B cell (primary cell): ENCODE results near the gene RBP7. TPM values are rescaled to one million over a fixed set of nuclear protein-coding genes. Genes with fewer than 3 reads are reported as not detected.

Source experiments
- ATAC-seq: fragments of 200-7000 bp; cut with Tn5 transposase; one replicate; pipeline ENCODE4 v1.10.0; 2021; ENCODE audit warnings: low read depth, mild to moderate bottlenecking, moderate number of reproducible peaks, moderate library complexity
- CTCF ChIA-PET: fragments of 350-600 bp; sonication (Branson Sonifier 250); formaldehyde crosslinking; loops from one replicate; lab custom pipeline; 2021; ENCODE audit warnings: antibody characterized with exemption, inconsistent platforms; lab: Charles Lee
- POLR2A ChIA-PET: fragments of 350-600 bp; sonication (Branson Sonifier 250); formaldehyde crosslinking; loops from one replicate; lab custom pipeline; 2021; ENCODE audit warnings: antibody characterized with exemption; lab: Charles Lee
- DNase-seq: peaks from one replicate; pipeline ENCODE4 v3.0.0; 2013
- H2AFZ ChIP-seq: 2 replicates; pipeline ENCODE4 v1.6.1; 2012; ENCODE audit warnings: mild to moderate bottlenecking, low read depth, low read length; ENCODE audit not compliant: insufficient read depth, poor library complexity, severe bottlenecking
- H3K27ac ChIP-seq, 2 donors: 1 replicate in 1 of 2; 2 replicates in 1 of 2; pipeline ENCODE4 v1.5.1; 2012 to 2013; ENCODE audit warnings: low read length in 2 of 2, mild to moderate bottlenecking in 2 of 2, moderate library complexity in 1 of 2
- H3K27me3 ChIP-seq, 4 experiments: fragments of 200-600 bp in 1 of 4; sonication (generic) in 1 of 4; replicated peaks in 1 of 4; 1 replicate in 2 of 4; 2 replicates in 2 of 4; pipeline versions ENCODE4 v1.6.1 to v1.7.0; 2013 to 2016; ENCODE audit warnings: low read length in 3 of 4, mild to moderate bottlenecking in 2 of 4, mixed read lengths in 1 of 4, moderate library complexity in 1 of 4; ENCODE audit not compliant: insufficient read depth in 4 of 4, control insufficient read depth in 3 of 4; ENCODE audit errors: control extremely low read depth in 1 of 4
- H3K36me3 ChIP-seq, 2 experiments: replicated peaks in 1 of 2; 1 replicate in 1 of 2; 2 replicates in 1 of 2; pipeline versions ENCODE4 v1.6.1 to v1.7.1; 2013; ENCODE audit warnings: low read length in 1 of 2; ENCODE audit not compliant: insufficient read depth in 2 of 2, control insufficient read depth in 1 of 2; ENCODE audit errors: control extremely low read depth in 1 of 2, extremely low read depth in 1 of 2
- H3K4me1 ChIP-seq, 2 donors: fragments of 200-600 bp in 1 of 2; sonication (generic) in 1 of 2; 1 replicate in 1 of 2; 2 replicates in 1 of 2; pipeline versions ENCODE4 v1.5.1 to v1.6.1; 2013 to 2017; ENCODE audit warnings: low read length in 2 of 2; ENCODE audit not compliant: control insufficient read depth in 2 of 2, insufficient read depth in 2 of 2
- H3K4me2 ChIP-seq: replicated peaks from 2 replicates; pipeline ENCODE3; 2012; ENCODE audit warnings: mild to moderate bottlenecking, low read depth, low read length; ENCODE audit not compliant: poor library complexity, severe bottlenecking
- H3K4me3 ChIP-seq, 5 experiments: fragments of 200-600 bp in 1 of 5; sonication (generic) in 1 of 5; 1 replicate in 3 of 5; 2 replicates in 2 of 5; pipeline versions ENCODE4 v1.5.1 to v1.7.0; 2011 to 2016; ENCODE audit warnings: low read length in 4 of 5, mild to moderate bottlenecking in 4 of 5, low read depth in 2 of 5, control low read depth in 1 of 5, moderate library complexity in 1 of 5; ENCODE audit not compliant: insufficient read depth in 1 of 5; ENCODE audit errors: control extremely low read depth in 1 of 5, extremely low read depth in 1 of 5
- H3K79me2 ChIP-seq: fragments of 200-600 bp; sonication (generic); one replicate; pipeline ENCODE4 v1.6.0; 2016; ENCODE audit warnings: low read length; ENCODE audit not compliant: control insufficient read depth, insufficient read depth
- H3K9ac ChIP-seq: fragments of 200-600 bp; sonication (generic); 2 replicates; pipeline ENCODE4 v1.6.1; 2017; ENCODE audit warnings: mild to moderate bottlenecking, low read length, moderate library complexity
- H3K9me3 ChIP-seq, 3 donors: one replicate each; pipeline versions ENCODE4 v1.6.1 to v1.7.1; 2013; ENCODE audit warnings: low read length in 2 of 3; ENCODE audit not compliant: control insufficient read depth in 2 of 3, insufficient read depth in 1 of 3; ENCODE audit errors: control extremely low read depth in 1 of 3
- H4K20me1 ChIP-seq: 2 replicates; pipeline ENCODE4 v1.6.0; 2012; ENCODE audit warnings: mild to moderate bottlenecking, low read length; ENCODE audit not compliant: insufficient read depth, control insufficient read depth, poor library complexity, severe bottlenecking
- H3K27ac Mint-ChIP-seq: one replicate; pipeline ENCODE4 v1.8.0; 2021; ENCODE audit warnings: mixed read lengths
- H3K27me3 Mint-ChIP-seq: one replicate; pipeline ENCODE4 v1.8.0; 2021; ENCODE audit warnings: mixed read lengths
- H3K4me1 Mint-ChIP-seq: one replicate; pipeline ENCODE4 v1.8.0; 2021; ENCODE audit warnings: mixed read lengths
- H3K4me3 Mint-ChIP-seq: one replicate; pipeline ENCODE4 v1.8.0; 2021; ENCODE audit warnings: mixed read lengths
- H3K9me3 Mint-ChIP-seq: one replicate; pipeline ENCODE4 v1.8.0; 2022; ENCODE audit warnings: mixed read lengths; ENCODE audit not compliant: insufficient read depth
- CTCF ChIP-seq: fragments of 200-600 bp; IDR thresholded peaks from one replicate; pipeline ENCODE4 v1.8.0; 2022; ENCODE audit warnings: antibody characterized with exemption, mild to moderate bottlenecking
- EZH2 ChIP-seq: IDR thresholded peaks from 2 replicates; pipeline ENCODE4 v1.6.1; 2012; ENCODE audit warnings: borderline replicate concordance, low read depth, mild to moderate bottlenecking, moderate library complexity, low read length; ENCODE audit not compliant: insufficient read depth, poor library complexity, severe bottlenecking
- WGBS: methylation state at CpG from one replicate; pipeline ENCODE4 v1.1.5; 2013; ENCODE audit warnings: missing lambda C conversion rate; ENCODE audit not compliant: insufficient coverage; 5-methylcytosine and 5-hydroxymethylcytosine counted together
- intact Hi-C: fragments of 100-400 bp; cut with micrococcal nuclease; formaldehyde crosslinking; loops from one replicate; pipeline ENCODE4 v1.10.0; 2022
- polyA plus RNA-seq: library from polyadenylated mRNA; depleted of rRNA; stranded (reverse); fragments of >200 nt; gene quantifications from 2 replicates; pipeline ENCODE4 v1.2.3, GENCODE V29; 2012
- total RNA-seq, 2 donors: library from RNA; stranded (reverse); fragments of 120-200 nt in 1 of 2; gene quantifications; 1 replicate in 1 of 2; 2 replicates in 1 of 2; pipeline versions ENCODE4 v1.2.3 to v1.2.4, GENCODE V29; 2013 to 2022

The RBP7 gene
- total and polyA plus RNA-seq, 2 donors (not counting 1 experiment from before 2014, with no cell fraction given) = 0.40 TPM; not detected in 1

- DNase-seq (no peak), ATAC-seq (no peak)
- no CpG with 5 or more reads among the region's 3 CpGs for WGBS
- Histone ChIP-seq H3K36me3 (no peaks in the 10 kb centered on the region), H3K27me3 (no peaks in the 10 kb centered on the region), H3K27ac (no peak overlapping the region), H4K20me1 (no peaks in the 10 kb centered on the region), H3K4me1 (peaks cover 18 to 19% of the 10 kb centered on the region in 2 donors), H3K9me3 (no peaks in the 10 kb centered on the region), H3K79me2 (peaks cover 32% of the 10 kb centered on the region), H3K4me2 (no peak overlapping the region), H2AFZ (no peak overlapping the region), H3K4me3 (no peak overlapping the region), H3K9ac (no peak overlapping the region)
- CTCF ChIA-PET = interaction anchor here (0.6 kb wide), 1 partner anchor 99 kb away, joined by 3 read pairs; no protein-coding TSS in a partner anchor
- TF ChIP-seq CTCF = no peak
- TF ChIP-seq EZH2 = no peak
- no peaks in the 10 kb centered on the region for H3K9me3 Mint-ChIP-seq
- POLR2A ChIA-PET = no interaction called here
- H3K4me1 Mint-ChIP-seq = peaks cover 23% of the 10 kb centered on the region
- no peaks in the 10 kb centered on the region for H3K27me3 Mint-ChIP-seq
- intact Hi-C loops = loop anchor here (5.0 kb wide), 1 partner anchor 1214 kb away; the partner anchor contains the start of gene RERE
- no peak overlapping the region for H3K4me3 Mint-ChIP-seq
- no peak overlapping the region for H3K27ac Mint-ChIP-seq
These were observed 34.4 kb downstream of the RBP7 start for GRCh38 chr1:10031461-10031860.

GRCh38 chr1:10032590-10033358, 35.7 kb downstream of the RBP7 start, which contains the start of gene UBE4B:
TSS of gene UBE4B (plus strand) at chr1:10032958. CDS start at chr1:10033671, 713 bp downstream.
- under 1% methylated on average over 60 of the region's 73 CpGs for WGBS

More at GRCh38 chr1:10032590-10033358, 35.7 kb downstream of the RBP7 start, which contains the start of gene UBE4B:
- TF ChIP-seq CTCF (peak; percentile 89), EZH2 (no peak)
- peaks cover 45% of the 10 kb centered on the region for H3K79me2 ChIP-seq
- H4K20me1 ChIP-seq = no peaks in the 10 kb centered on the region
- H3K4me3 ChIP-seq = peak within 1 kb of the TSS; percentile 70 to 93 (median 89)
- ChIA-PET POLR2A (interaction anchor here (0.6 to 1.6 kb wide), 4 partner anchors 83 to 398 kb away, joined by 3 to 6 read pairs (median 4); partner anchors contain the start of genes CENPS, LZIC and NMNAT1), CTCF (interaction anchor here (0.6 to 3.8 kb wide), 3 partner anchors 39 to 398 kb away, joined by 3 to 18 read pairs (median 3); no protein-coding TSS in a partner anchor)
- H3K4me1 ChIP-seq = peaks cover 18 to 19% of the 10 kb centered on the region in 2 donors
- Mint-ChIP-seq H3K4me3 (peak within 1 kb of the TSS; percentile 99), H3K9me3 (no peaks in the 10 kb centered on the region), H3K4me1 (peaks cover 23% of the 10 kb centered on the region), H3K27ac (peak within 1 kb of the TSS; percentile 96), H3K27me3 (no peaks in the 10 kb centered on the region)
- peak; percentile 94 for ATAC-seq
- no peaks in the 10 kb centered on the region for H3K9me3 ChIP-seq
- peak within 1 kb of the TSS; percentile 84 for H2AFZ ChIP-seq
- H3K36me3 ChIP-seq = peaks cover 1 to 6% of the 10 kb centered on the region in 2 experiments
- no peaks in the 10 kb centered on the region for H3K27me3 ChIP-seq
- intact Hi-C loops = loop anchor here (1.0 to 5.0 kb wide), 8 partner anchors 82 to 1215 kb away; partner anchors contain the start of genes CTNNBIP1, KIF1B, LZIC and NMNAT1
- H3K27ac ChIP-seq = peak within 1 kb of the TSS; percentile 73 to 84
- peak; percentile 99 for DNase-seq
- peak within 1 kb of the TSS; percentile 76 for H3K4me2 ChIP-seq
- peak within 1 kb of the TSS; percentile 75 for H3K9ac ChIP-seq
